ENCODE results near the gene FARP1. TPM values are rescaled to one million over a fixed set of nuclear protein-coding genes. Genes with fewer than 3 reads are reported as not detected.
"Not testable (repeated sequence)": the region's sequence is repeated elsewhere in the genome, so short reads cannot be mapped to it uniquely, and the experiment has no call there.

Gene FARP1
- total and polyA plus RNA-seq, 2 donors, result 5.8 to 7.5 TPM

DNA sequence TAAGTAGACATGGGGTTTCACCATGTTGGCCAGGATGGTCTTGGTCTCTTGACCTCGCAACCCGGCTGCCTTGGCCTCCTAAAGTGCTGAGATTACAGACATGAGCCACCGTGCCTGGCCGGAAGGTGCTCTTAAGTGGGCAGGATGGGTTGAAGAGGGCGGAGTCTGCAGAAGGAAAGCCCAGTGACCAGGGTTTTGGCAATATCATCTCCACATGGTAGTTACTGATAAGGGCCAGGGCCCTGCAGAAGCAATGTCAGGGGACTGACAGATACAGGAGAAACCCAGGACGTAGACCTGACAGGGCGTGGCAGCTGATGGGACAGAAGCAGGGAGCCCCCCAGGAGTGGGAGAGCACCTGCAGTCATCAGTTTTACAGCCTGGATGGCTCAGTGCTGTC, 79.9 kb downstream of the FARP1 start:
- H3K9me3 ChIP-seq (ENCODE audit: control insufficient read depth in 2 of 2, insufficient read depth in 1 of 2, low read length in 1 of 2), result no peaks in the 10 kb centered on the region
- WGBS, result 94% methylated on average over 7 of the region's 7 CpGs
- no peak overlapping the region for H3K27ac ChIP-seq (ENCODE audit: low read depth in 1 of 2, low read length in 1 of 2)
- H3K4me3 ChIP-seq (ENCODE audit: low read length in 2 of 2), result no peak overlapping the region
- no peak for DNase-seq (ENCODE audit: low read depth in 6 of 9, low spot score in 9 of 9)
- H3K36me3 ChIP-seq (ENCODE audit: control insufficient read depth in 2 of 2, insufficient read depth in 2 of 2, low read length in 1 of 2), result no peaks in the 10 kb centered on the region
- no peaks in the 10 kb centered on the region for H3K27me3 ChIP-seq (ENCODE audit: control insufficient read depth in 2 of 2, insufficient read depth in 1 of 2, low read length in 1 of 2)
- H3K4me1 ChIP-seq (ENCODE audit: control insufficient read depth in 2 of 2, insufficient read depth in 2 of 2, low read length in 2 of 2), result no peaks in the 10 kb centered on the region

DNA sequence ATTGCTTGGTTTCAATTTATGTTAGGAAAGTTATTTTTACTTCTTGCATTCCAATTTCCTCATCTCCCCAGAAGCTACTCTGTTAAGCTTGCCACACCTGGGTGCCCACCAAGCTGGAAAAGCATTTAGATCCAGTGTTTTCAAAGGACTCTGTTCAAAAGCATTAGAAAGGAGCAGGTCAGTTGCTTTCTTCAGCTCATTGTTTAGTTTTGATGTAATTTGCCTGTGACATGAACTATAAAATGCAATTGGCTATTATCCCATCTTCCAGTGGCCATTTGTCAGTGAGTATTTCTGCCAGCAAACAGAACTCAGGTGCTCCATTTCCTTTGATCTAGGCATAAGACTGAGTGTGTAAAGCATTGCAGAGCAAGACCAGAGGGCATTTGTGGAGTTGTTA, 80.8 kb downstream of the FARP1 start:
- no peaks in the 10 kb centered on the region for H3K4me1 ChIP-seq (ENCODE audit: control insufficient read depth in 2 of 2, insufficient read depth in 2 of 2, low read length in 2 of 2)
- no peak overlapping the region for H3K27ac ChIP-seq (ENCODE audit: low read depth in 1 of 2, low read length in 1 of 2)
- no peak for DNase-seq (ENCODE audit: low read depth in 6 of 9, low spot score in 9 of 9)
- H3K36me3 ChIP-seq (ENCODE audit: control insufficient read depth in 2 of 2, insufficient read depth in 2 of 2, low read length in 1 of 2), result no peaks in the 10 kb centered on the region
- no peaks in the 10 kb centered on the region for H3K27me3 ChIP-seq (ENCODE audit: control insufficient read depth in 2 of 2, insufficient read depth in 1 of 2, low read length in 1 of 2)
- no peaks in the 10 kb centered on the region for H3K9me3 ChIP-seq (ENCODE audit: control insufficient read depth in 2 of 2, insufficient read depth in 1 of 2, low read length in 1 of 2)
- no peak overlapping the region for H3K4me3 ChIP-seq (ENCODE audit: low read length in 2 of 2)

DNA sequence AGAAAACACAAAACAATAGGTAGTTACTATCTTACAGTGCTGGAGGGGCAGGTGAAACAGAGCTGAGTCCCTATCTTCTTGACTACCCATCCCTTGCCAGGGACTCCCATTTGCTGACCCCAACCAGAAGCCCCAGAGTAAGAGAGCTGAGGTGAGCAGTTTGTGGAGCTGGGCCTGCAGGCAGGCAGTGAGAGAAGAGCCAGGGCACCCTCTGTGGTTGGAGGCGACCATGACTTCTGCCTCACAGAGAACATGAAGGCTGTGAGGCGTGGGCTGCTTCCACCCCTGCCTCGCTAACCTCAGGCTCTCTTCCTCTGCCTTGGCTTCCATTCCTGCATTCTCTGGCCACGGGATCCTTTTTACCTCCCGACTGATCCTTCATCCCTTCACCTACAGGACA, 81.7 kb downstream of the FARP1 start:
- WGBS, result 93% methylated on average over 5 of the region's 5 CpGs

DNA sequence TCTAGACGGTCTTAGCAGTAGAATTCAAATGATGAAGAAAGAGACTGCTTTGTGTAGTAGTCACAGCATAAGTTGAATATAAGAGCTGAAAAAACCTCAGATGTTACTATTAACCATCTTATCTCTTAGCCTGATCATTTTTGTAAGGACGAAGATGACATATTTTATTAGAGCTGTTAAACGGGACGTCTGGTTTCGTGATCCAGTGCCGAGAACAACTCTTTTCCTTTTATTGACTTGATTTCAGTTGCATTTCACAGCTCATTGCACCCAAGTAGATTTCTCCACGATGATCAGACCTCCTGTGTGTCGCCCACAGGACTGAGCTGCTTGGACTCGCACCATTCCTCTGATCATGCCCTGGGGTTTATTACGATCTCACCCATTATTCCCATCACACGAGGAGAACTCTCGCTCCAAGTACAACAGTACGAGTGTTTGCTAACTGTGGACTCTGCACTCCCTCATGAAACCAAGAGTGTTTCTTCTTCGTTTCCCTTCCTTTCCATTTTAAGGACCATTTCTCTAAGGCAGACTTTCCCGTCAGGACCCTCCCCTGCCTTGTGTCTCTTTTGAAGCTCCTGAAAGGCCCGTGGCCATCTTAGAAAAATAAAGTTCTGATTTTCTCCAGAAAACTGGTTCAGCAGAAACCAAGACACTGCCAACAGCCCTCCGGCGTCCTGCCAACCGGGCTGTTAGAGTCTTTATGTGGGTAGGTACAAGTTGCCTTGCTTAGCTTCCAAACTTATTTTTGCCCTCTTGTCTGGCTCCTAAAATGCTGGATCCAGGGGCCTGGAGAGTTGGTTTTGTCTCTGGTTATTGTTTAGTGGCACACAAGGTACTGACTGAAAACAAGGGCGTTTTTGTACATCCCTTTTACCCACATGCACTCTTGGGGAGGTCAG, 82.4 kb downstream of the FARP1 start:
- no peak for DNase-seq (ENCODE audit: low read depth in 6 of 9, low spot score in 9 of 9)
- no peaks in the 10 kb centered on the region for H3K9me3 ChIP-seq (ENCODE audit: control insufficient read depth in 2 of 2, insufficient read depth in 1 of 2, low read length in 1 of 2)
- H3K4me1 ChIP-seq (ENCODE audit: control insufficient read depth in 2 of 2, insufficient read depth in 2 of 2, low read length in 2 of 2), result no peaks in the 10 kb centered on the region
- no peaks in the 10 kb centered on the region for H3K27me3 ChIP-seq (ENCODE audit: control insufficient read depth in 2 of 2, insufficient read depth in 1 of 2, low read length in 1 of 2)
- H3K27ac ChIP-seq (ENCODE audit: low read depth in 1 of 2, low read length in 1 of 2), result no peak overlapping the region
- no peak overlapping the region for H3K4me3 ChIP-seq (ENCODE audit: low read length in 2 of 2)
- no peaks in the 10 kb centered on the region for H3K36me3 ChIP-seq (ENCODE audit: control insufficient read depth in 2 of 2, insufficient read depth in 2 of 2, low read length in 1 of 2)
- WGBS, result 95% methylated on average over 20 of the region's 20 CpGs

More for the DNA sequence above, 81.7 kb downstream of the FARP1 start:
- Histone ChIP-seq H3K36me3 (ENCODE audit: control insufficient read depth in 2 of 2, insufficient read depth in 2 of 2, low read length in 1 of 2) (no peaks in the 10 kb centered on the region), H3K4me3 (ENCODE audit: low read length in 2 of 2) (no peak overlapping the region), H3K4me1 (ENCODE audit: control insufficient read depth in 2 of 2, insufficient read depth in 2 of 2, low read length in 2 of 2) (no peaks in the 10 kb centered on the region), H3K27ac (ENCODE audit: low read depth in 1 of 2, low read length in 1 of 2) (no peak overlapping the region), H3K27me3 (ENCODE audit: control insufficient read depth in 2 of 2, insufficient read depth in 1 of 2, low read length in 1 of 2) (no peaks in the 10 kb centered on the region), H3K9me3 (ENCODE audit: control insufficient read depth in 2 of 2, insufficient read depth in 1 of 2, low read length in 1 of 2) (no peaks in the 10 kb centered on the region)
- DNase-seq (ENCODE audit: low read depth in 6 of 9, low spot score in 9 of 9), result no peak

DNA sequence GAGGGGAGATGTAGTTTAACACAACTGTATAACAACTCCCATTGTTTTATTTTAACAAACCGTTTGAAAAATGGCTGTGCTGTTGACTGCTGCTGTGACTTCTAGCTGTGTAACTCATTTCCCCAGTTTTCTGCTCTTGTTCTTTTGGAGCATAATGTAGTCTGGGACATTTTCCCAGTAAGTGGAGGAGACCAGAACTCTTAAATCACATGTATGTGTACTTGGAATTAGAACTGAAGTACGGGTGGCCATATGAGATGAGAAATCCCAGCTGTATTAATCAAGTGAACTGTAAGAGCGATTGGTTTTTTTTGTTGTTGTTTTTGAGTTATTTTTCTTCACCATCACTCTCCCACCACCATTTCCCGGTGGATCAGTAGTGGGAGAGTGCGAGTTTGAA, 83.6 kb downstream of the FARP1 start:
- no peak overlapping the region for H3K4me3 ChIP-seq (ENCODE audit: low read length in 2 of 2)
- 97% methylated on average over 5 of the region's 5 CpGs for WGBS
- no peaks in the 10 kb centered on the region for H3K4me1 ChIP-seq (ENCODE audit: control insufficient read depth in 2 of 2, insufficient read depth in 2 of 2, low read length in 2 of 2)
- no peak overlapping the region for H3K27ac ChIP-seq (ENCODE audit: low read depth in 1 of 2, low read length in 1 of 2)
- H3K9me3 ChIP-seq (ENCODE audit: control insufficient read depth in 2 of 2, insufficient read depth in 1 of 2, low read length in 1 of 2), result no peaks in the 10 kb centered on the region
- H3K36me3 ChIP-seq (ENCODE audit: control insufficient read depth in 2 of 2, insufficient read depth in 2 of 2, low read length in 1 of 2), result no peaks in the 10 kb centered on the region
- no peak for DNase-seq (ENCODE audit: low read depth in 6 of 9, low spot score in 9 of 9)
- H3K27me3 ChIP-seq (ENCODE audit: control insufficient read depth in 2 of 2, insufficient read depth in 1 of 2, low read length in 1 of 2), result no peaks in the 10 kb centered on the region

DNA sequence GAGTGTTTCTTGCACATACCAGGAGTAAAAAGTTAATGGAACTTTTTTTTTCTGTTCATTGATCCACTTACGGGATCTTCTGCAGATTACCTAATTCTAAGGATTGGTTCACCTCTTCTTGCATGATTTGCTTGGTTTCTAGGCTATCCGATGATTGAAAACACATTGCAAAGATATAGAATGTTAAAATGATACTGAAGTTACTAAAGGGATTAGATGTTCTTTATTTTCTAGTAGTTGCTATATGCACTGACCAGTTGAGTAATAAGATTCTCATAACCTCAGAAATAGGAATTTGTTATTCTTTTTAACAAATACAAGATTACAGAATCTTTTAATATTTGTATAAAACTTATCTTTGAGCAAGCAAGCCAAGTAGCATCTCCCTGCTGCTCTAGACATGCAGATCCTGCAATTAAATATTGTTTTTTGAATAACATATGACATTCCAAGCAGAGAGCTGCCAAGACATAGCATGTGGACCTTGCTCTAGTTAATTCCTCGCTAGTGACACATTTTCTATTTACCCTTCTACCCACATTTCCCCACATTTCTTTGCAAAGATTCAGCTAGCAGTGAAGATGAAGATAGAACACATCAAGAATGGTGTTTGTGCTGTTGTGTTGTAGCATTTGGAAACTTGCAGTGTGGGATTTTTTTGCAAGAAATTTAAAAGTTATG, 85.9 kb downstream of the FARP1 start:
- Histone ChIP-seq H3K4me3 (ENCODE audit: low read length in 2 of 2) (no peak overlapping the region), H3K27ac (ENCODE audit: low read depth in 1 of 2, low read length in 1 of 2) (no peak overlapping the region), H3K36me3 (ENCODE audit: control insufficient read depth in 2 of 2, insufficient read depth in 2 of 2, low read length in 1 of 2) (no peaks in the 10 kb centered on the region)

DNA sequence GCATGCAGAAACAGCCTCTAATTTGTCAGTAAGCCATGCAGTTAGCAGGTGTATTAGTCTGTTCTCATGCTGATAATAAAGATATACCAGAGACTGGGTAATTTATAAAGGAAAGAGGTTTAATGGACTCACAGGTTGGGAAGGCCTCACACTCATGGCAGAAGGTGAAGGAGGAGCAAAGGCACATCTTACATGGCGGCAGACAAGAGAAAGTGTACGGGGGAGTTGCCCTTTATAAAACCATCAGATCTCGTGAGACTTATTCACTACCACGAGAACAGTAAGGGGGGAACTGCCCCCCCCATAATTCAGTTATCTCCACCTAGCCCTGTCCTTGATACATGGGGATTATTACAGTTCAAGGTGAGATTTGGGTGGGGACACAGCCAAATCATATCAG, 87.9 kb downstream of the FARP1 start:
- H3K9me3 ChIP-seq (ENCODE audit: control insufficient read depth in 2 of 2, insufficient read depth in 1 of 2, low read length in 1 of 2); H3K4me1 ChIP-seq (ENCODE audit: control insufficient read depth in 2 of 2, insufficient read depth in 2 of 2, low read length in 2 of 2); DNase-seq (ENCODE audit: low read depth in 6 of 9, low spot score in 9 of 9); H3K27ac ChIP-seq (ENCODE audit: low read depth in 1 of 2, low read length in 1 of 2); H3K36me3 ChIP-seq (ENCODE audit: control insufficient read depth in 2 of 2, insufficient read depth in 2 of 2, low read length in 1 of 2); H3K27me3 ChIP-seq (ENCODE audit: control insufficient read depth in 2 of 2, insufficient read depth in 1 of 2, low read length in 1 of 2); H3K4me3 ChIP-seq (ENCODE audit: low read length in 2 of 2): not testable (repeated sequence)
- 97% methylated on average over 4 of the region's 4 CpGs for WGBS

More for the DNA sequence above, 85.9 kb downstream of the FARP1 start:
- 94% methylated on average over 3 of the region's 3 CpGs for WGBS
- no peak for DNase-seq (ENCODE audit: low read depth in 6 of 9, low spot score in 9 of 9)
- Histone ChIP-seq H3K27me3 (ENCODE audit: control insufficient read depth in 2 of 2, insufficient read depth in 1 of 2, low read length in 1 of 2) (no peaks in the 10 kb centered on the region), H3K9me3 (ENCODE audit: control insufficient read depth in 2 of 2, insufficient read depth in 1 of 2, low read length in 1 of 2) (no peaks in the 10 kb centered on the region), H3K4me1 (ENCODE audit: control insufficient read depth in 2 of 2, insufficient read depth in 2 of 2, low read length in 2 of 2) (no peaks in the 10 kb centered on the region)

DNA sequence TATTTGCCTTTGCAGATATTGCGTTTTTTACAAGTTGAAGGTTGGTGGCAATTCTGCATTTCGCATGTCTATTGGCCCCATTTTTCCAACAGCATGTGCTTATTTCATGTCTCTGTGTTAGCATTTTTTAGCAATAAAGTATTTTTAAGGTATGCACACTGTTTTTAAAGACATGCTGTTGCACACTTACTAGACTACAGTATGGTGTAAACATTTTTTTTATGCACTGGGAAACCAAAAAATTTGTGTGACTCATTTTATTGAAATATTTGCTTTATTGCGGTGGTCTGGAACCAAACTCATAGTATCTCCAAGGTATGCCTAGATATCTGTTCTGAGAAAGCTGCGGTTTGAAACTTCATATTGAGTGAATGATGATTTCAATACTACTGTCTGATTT, 89.6 kb downstream of the FARP1 start:
- WGBS, result 99% methylated on average over 4 of the region's 4 CpGs
- H3K27ac ChIP-seq (ENCODE audit: low read depth in 1 of 2, low read length in 1 of 2), result no peak overlapping the region
- no peak overlapping the region for H3K4me3 ChIP-seq (ENCODE audit: low read length in 2 of 2)
- no peaks in the 10 kb centered on the region for H3K4me1 ChIP-seq (ENCODE audit: control insufficient read depth in 2 of 2, insufficient read depth in 2 of 2, low read length in 2 of 2)
- DNase-seq (ENCODE audit: low read depth in 6 of 9, low spot score in 9 of 9), result no peak
- no peaks in the 10 kb centered on the region for H3K27me3 ChIP-seq (ENCODE audit: control insufficient read depth in 2 of 2, insufficient read depth in 1 of 2, low read length in 1 of 2)
- no peaks in the 10 kb centered on the region for H3K36me3 ChIP-seq (ENCODE audit: control insufficient read depth in 2 of 2, insufficient read depth in 2 of 2, low read length in 1 of 2)
- H3K9me3 ChIP-seq (ENCODE audit: control insufficient read depth in 2 of 2, insufficient read depth in 1 of 2, low read length in 1 of 2), result no peaks in the 10 kb centered on the region

DNA sequence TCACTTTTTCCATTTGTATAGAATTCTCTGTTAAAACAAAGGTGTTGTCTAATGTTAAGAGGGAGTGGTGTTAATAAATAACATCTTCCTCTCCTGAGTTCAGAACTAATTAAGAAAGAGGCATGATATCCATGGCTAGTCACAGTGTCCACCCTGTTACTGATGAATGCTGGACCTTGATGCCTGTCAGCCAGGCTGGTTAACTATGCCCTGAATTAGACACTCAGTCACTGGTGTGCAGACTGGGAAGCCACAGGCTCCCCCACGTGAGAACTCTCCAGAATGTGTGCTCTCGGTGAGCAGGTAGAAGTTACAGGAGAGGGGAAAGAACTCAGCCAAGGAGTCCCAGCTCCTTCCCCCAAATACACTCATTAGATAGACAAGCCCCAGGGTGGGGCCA, 90.2 kb downstream of the FARP1 start:
- Histone ChIP-seq H3K4me1 (ENCODE audit: control insufficient read depth in 2 of 2, insufficient read depth in 2 of 2, low read length in 2 of 2) (no peaks in the 10 kb centered on the region), H3K36me3 (ENCODE audit: control insufficient read depth in 2 of 2, insufficient read depth in 2 of 2, low read length in 1 of 2) (no peaks in the 10 kb centered on the region), H3K9me3 (ENCODE audit: control insufficient read depth in 2 of 2, insufficient read depth in 1 of 2, low read length in 1 of 2) (no peaks in the 10 kb centered on the region), H3K4me3 (ENCODE audit: low read length in 2 of 2) (no peak overlapping the region), H3K27me3 (ENCODE audit: control insufficient read depth in 2 of 2, insufficient read depth in 1 of 2, low read length in 1 of 2) (no peaks in the 10 kb centered on the region), H3K27ac (ENCODE audit: low read depth in 1 of 2, low read length in 1 of 2) (no peak overlapping the region)
- DNase-seq (ENCODE audit: low read depth in 6 of 9, low spot score in 9 of 9), result no peak
- WGBS, result 98% methylated on average over 2 of the region's 2 CpGs

Data from thymus (tissue), 11 donors.